ENCODE measurements around the gene SLC25A21. TPM values are rescaled to one million over a fixed set of nuclear protein-coding genes. Genes with fewer than 3 reads are reported as not detected.

Gene SLC25A21
- total and polyA plus RNA-seq, 9 donors: 0.85 to 3.3 (median 1.1) TPM

DNA sequence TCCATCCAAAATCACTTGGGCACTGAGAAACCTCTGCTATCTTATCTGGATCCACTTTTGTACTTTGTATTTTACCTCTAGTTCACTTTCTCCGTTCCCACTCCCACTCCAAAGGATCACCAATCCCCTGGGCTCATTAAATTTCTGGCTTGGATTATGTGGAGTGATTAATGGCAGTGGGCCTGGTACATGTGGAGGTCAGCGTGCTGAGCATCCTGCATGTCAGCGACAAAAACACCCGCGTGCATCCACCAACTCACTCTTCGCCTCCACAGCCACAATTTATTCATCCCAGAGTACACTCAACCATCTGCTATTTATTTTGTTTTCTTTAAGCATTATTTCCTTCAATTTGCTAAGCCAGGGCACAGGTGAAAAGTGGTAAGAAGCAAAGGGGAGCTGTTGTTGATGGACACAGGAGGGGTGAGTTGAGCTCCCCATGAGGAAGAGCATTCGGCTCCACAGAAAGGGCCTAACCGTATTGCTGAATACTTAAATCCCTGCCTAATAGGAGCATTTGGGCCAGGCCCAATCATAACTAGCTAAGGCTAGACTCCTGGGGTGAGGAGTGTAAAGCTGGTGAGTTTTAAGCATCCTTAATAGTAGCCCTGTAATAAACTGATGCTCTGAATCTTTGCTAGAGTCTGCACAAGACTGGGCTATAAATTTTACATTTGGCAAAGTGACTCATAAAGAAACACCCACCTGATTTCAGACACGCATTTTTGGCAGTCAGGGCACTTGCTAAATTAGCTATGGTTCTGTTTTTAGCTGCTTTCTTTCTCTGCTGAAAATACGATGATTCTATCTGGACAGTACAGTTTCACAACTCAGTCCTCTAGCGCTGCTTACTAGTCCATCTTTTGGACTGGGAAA is 137.8 kb downstream of the SLC25A21 start:
- Histone ChIP-seq H3K27me3 (ENCODE audit: control insufficient read depth, insufficient read depth, low read length) (no peaks in the 10 kb centered on the region), H3K4me1 (ENCODE audit: control insufficient read depth, insufficient read depth, low read length) (peaks cover 8% of the 10 kb centered on the region), H3K9me3 (replicated peaks; ENCODE audit: control insufficient read depth, low read depth, low read length) (no peaks in the 10 kb centered on the region), H3K4me3 (ENCODE audit: low read length) (no peak overlapping the region), H3K27ac (ENCODE audit: low read length) (no peak overlapping the region), H3K36me3 (ENCODE audit: control insufficient read depth, insufficient read depth, low read length) (no peaks in the 10 kb centered on the region)
- peak; percentile 64 for DNase-seq
- 19% methylated on average over 4 of the region's 11 CpGs for WGBS (ENCODE audit: insufficient coverage)

DNA sequence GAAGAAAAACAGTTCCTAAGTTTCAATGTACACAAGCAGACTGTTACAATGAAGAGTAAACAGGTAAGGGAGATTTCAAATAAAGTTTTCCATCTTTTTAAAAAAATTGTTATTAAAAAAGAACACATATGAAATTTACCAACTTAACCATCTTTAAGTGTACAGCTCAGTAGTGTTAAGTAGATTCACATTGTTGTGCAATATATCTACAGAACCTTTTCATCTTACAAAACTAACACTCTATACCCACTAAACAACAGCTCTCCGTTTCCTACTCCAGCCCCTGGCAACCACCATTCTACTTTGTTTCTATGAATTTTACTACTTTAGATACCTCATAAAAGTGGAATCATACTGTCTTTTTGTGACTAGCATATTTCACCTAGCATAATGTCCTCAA is 139.5 kb downstream of the SLC25A21 start:
- Histone ChIP-seq H3K36me3 (ENCODE audit: control insufficient read depth, insufficient read depth, low read length) (no peaks in the 10 kb centered on the region), H3K4me1 (ENCODE audit: control insufficient read depth, insufficient read depth, low read length) (peaks cover 8% of the 10 kb centered on the region), H3K27me3 (ENCODE audit: control insufficient read depth, insufficient read depth, low read length) (no peaks in the 10 kb centered on the region), H3K27ac (ENCODE audit: low read length) (no peak overlapping the region), H3K4me3 (ENCODE audit: low read length) (no peak overlapping the region), H3K9me3 (replicated peaks; ENCODE audit: control insufficient read depth, low read depth, low read length) (no peaks in the 10 kb centered on the region)
- no peak for DNase-seq
- WGBS (ENCODE audit: insufficient coverage): no CpG with 5 or more reads among the region's 1 CpG

- no peaks in the 10 kb centered on the region for H3K9me3 ChIP-seq (replicated peaks; ENCODE audit: control insufficient read depth, low read depth, low read length)
- WGBS (ENCODE audit: insufficient coverage): no CpG with 5 or more reads among the region's 4 CpGs
- peaks cover 2% of the 10 kb centered on the region for H3K4me1 ChIP-seq (ENCODE audit: control insufficient read depth, insufficient read depth, low read length)
- no peak overlapping the region for H3K4me3 ChIP-seq (ENCODE audit: low read length)
- no peaks in the 10 kb centered on the region for H3K27me3 ChIP-seq (ENCODE audit: control insufficient read depth, insufficient read depth, low read length)
- peak; percentile 40 for DNase-seq
- no peak overlapping the region for H3K27ac ChIP-seq (ENCODE audit: low read length)
- no peaks in the 10 kb centered on the region for H3K36me3 ChIP-seq (ENCODE audit: control insufficient read depth, insufficient read depth, low read length)
These were observed 145.1 kb downstream of the SLC25A21 start for GRCh38 chr14:37027188-37027824.

- WGBS (ENCODE audit: insufficient coverage): no CpG with 5 or more reads among the region's 5 CpGs
- DNase-seq: no peak
- no peaks in the 10 kb centered on the region for H3K27me3 ChIP-seq (ENCODE audit: control insufficient read depth, insufficient read depth, low read length)
- H3K9me3 ChIP-seq (replicated peaks; ENCODE audit: control insufficient read depth, low read depth, low read length): no peaks in the 10 kb centered on the region
- no peak overlapping the region for H3K4me3 ChIP-seq (ENCODE audit: low read length)
- peaks cover 2% of the 10 kb centered on the region for H3K4me1 ChIP-seq (ENCODE audit: control insufficient read depth, insufficient read depth, low read length)
- no peaks in the 10 kb centered on the region for H3K36me3 ChIP-seq (ENCODE audit: control insufficient read depth, insufficient read depth, low read length)
- H3K27ac ChIP-seq (ENCODE audit: low read length): no peak overlapping the region
These were observed 148.4 kb downstream of the SLC25A21 start for GRCh38 chr14:37023875-37024565.

DNA sequence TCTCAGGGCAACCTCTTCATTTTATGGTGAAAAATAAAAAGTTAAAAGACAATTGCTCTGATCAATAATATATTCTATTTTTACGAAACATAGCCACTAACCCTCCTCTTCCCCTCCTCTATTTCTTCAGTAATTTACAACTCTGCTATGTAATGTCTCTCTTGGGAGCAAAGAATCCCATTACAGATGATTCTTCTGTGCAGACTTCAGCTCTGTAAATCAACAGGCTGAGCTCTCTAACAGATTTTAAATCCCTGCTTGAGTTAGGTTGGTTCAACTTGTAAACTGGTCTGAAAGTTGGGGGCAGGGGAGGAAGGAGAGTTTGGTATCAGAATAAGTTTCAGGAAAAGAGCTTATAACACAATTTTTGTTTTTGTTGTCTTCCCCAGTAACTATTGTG is 151.0 kb downstream of the SLC25A21 start:
- Histone ChIP-seq H3K27me3 (ENCODE audit: control insufficient read depth, insufficient read depth, low read length) (no peaks in the 10 kb centered on the region), H3K4me1 (ENCODE audit: control insufficient read depth, insufficient read depth, low read length) (no peaks in the 10 kb centered on the region), H3K4me3 (ENCODE audit: low read length) (no peak overlapping the region), H3K27ac (ENCODE audit: low read length) (no peak overlapping the region), H3K9me3 (replicated peaks; ENCODE audit: control insufficient read depth, low read depth, low read length) (no peaks in the 10 kb centered on the region), H3K36me3 (ENCODE audit: control insufficient read depth, insufficient read depth, low read length) (no peaks in the 10 kb centered on the region)
- DNase-seq: no peak
- no CpG with 5 or more reads among the region's 1 CpG for WGBS (ENCODE audit: insufficient coverage)

DNA sequence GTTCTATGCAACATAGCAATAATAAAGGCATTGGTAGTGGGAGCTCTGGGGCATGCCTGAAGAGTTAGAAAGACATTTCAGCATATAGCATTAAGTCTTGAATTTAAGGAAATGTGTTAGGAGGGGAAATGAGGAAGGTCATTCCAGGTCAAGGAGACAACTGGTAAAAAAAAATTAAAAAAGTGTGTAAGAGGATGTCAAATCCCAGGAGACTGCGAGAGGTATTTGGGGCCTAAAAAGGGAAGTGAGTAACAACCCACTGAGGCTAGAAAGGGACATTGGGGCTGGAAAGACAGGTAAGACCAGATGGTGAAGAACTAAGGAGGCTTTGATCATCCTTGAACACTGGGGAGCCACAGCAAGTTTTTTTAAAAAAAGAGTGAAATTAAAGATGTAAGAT is 152.9 kb downstream of the SLC25A21 start:
- Histone ChIP-seq H3K36me3 (ENCODE audit: control insufficient read depth, insufficient read depth, low read length) (no peaks in the 10 kb centered on the region), H3K27ac (ENCODE audit: low read length) (no peak overlapping the region), H3K27me3 (ENCODE audit: control insufficient read depth, insufficient read depth, low read length) (no peaks in the 10 kb centered on the region), H3K4me3 (ENCODE audit: low read length) (no peak overlapping the region), H3K4me1 (ENCODE audit: control insufficient read depth, insufficient read depth, low read length) (no peaks in the 10 kb centered on the region), H3K9me3 (replicated peaks; ENCODE audit: control insufficient read depth, low read depth, low read length) (no peaks in the 10 kb centered on the region)
- no peak for DNase-seq
- WGBS (ENCODE audit: insufficient coverage): 57% methylated on average over 1 of the region's 1 CpG

DNA sequence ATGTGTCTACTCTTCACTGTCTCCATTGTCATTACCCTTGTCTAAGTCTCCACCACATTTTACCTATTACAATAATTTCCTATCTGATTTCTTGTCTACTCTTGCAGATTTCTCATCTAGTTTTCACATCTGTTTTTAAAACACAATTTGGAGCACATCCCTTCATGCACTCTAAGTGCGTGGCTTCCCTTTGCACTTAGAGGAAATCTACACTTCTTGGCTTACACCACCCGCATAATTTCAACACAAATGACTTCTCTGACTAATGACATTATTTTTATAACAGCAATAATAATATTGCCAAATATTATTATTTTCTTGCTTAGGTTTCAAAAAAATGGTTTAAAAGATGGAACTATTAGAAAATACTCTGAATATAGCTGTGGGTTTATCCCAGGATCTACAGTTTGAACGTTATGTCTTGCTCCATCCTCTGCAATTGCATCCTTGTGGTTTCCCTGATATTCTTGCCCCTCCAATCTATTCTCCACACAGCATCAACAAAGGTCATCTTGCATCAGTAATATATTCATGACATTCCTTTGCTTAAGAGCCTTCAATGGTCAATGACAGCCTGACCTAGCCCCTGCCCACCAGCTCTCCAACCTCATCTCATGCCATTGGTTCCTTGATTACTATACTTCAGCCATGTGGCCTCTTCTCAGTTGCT is 153.7 kb downstream of the SLC25A21 start:
- WGBS (ENCODE audit: insufficient coverage): 83% methylated on average over 2 of the region's 3 CpGs
- Histone ChIP-seq H3K9me3 (replicated peaks; ENCODE audit: control insufficient read depth, low read depth, low read length) (no peaks in the 10 kb centered on the region), H3K4me1 (ENCODE audit: control insufficient read depth, insufficient read depth, low read length) (no peaks in the 10 kb centered on the region), H3K36me3 (ENCODE audit: control insufficient read depth, insufficient read depth, low read length) (no peaks in the 10 kb centered on the region), H3K27me3 (ENCODE audit: control insufficient read depth, insufficient read depth, low read length) (no peaks in the 10 kb centered on the region), H3K27ac (ENCODE audit: low read length) (no peak overlapping the region), H3K4me3 (ENCODE audit: low read length) (no peak overlapping the region)
- DNase-seq: no peak

GRCh38 chr14:37013078-37013477 is 159.3 kb downstream of the SLC25A21 start:
- no CpG with 5 or more reads among the region's 4 CpGs for WGBS (ENCODE audit: insufficient coverage)
- Histone ChIP-seq H3K27me3 (ENCODE audit: control insufficient read depth, insufficient read depth, low read length) (no peaks in the 10 kb centered on the region), H3K27ac (ENCODE audit: low read length) (no peak overlapping the region)

DNA sequence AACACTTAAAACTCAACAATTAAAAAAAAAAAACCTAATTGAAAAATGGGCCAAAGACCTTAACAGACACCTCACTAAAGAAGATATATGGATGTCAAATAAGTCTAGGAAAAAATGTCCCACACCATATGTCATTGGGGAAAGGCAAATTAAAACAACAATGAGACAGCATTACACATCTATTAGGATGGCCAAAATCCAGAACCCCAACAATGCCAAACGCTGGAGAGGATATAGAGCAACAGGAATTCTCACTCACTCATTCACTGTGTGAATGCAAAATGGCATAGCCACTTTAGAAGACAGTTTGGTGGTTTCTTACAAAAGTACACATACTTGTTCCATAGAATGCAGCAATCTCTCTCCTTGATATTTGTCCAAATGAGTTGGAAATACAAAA is 173.7 kb downstream of the SLC25A21 start:
- no CpG with 5 or more reads among the region's 1 CpG for WGBS (ENCODE audit: insufficient coverage)
- Histone ChIP-seq H3K4me1 (ENCODE audit: control insufficient read depth, insufficient read depth, low read length) (no peaks in the 10 kb centered on the region), H3K27me3 (ENCODE audit: control insufficient read depth, insufficient read depth, low read length) (no peaks in the 10 kb centered on the region), H3K36me3 (ENCODE audit: control insufficient read depth, insufficient read depth, low read length) (no peaks in the 10 kb centered on the region), H3K27ac (ENCODE audit: low read length) (no peak overlapping the region), H3K4me3 (ENCODE audit: low read length) (no peak overlapping the region), H3K9me3 (replicated peaks; ENCODE audit: control insufficient read depth, low read depth, low read length) (no peaks in the 10 kb centered on the region)
- DNase-seq: no peak

More at GRCh38 chr14:37013078-37013477, 159.3 kb downstream of the SLC25A21 start:
- Histone ChIP-seq H3K36me3 (ENCODE audit: control insufficient read depth, insufficient read depth, low read length) (no peaks in the 10 kb centered on the region), H3K4me3 (ENCODE audit: low read length) (no peak overlapping the region), H3K4me1 (ENCODE audit: control insufficient read depth, insufficient read depth, low read length) (no peaks in the 10 kb centered on the region), H3K9me3 (replicated peaks; ENCODE audit: control insufficient read depth, low read depth, low read length) (no peaks in the 10 kb centered on the region)
- DNase-seq: no peak

DNA sequence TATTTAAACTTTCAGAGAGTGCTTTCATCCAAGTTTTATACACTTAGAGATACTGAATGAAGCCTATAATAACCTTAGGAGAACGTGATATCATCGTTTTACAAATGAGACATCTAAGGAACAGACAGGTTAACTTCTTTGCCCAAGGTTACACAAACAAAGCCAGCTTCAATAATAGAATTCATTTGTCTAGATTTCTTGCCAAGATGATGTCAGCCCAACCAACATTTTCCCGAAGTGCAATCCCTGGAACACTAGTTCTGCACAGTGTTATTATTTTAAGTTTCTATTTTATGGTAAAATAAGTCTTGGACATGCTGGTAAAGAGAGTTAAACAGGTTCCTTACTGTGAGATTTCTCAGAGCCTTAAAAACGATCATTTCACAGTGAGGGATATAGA is 174.6 kb downstream of the SLC25A21 start:
- WGBS (ENCODE audit: insufficient coverage): no CpG with 5 or more reads among the region's 4 CpGs
- no peaks in the 10 kb centered on the region for H3K4me1 ChIP-seq (ENCODE audit: control insufficient read depth, insufficient read depth, low read length)
- no peaks in the 10 kb centered on the region for H3K27me3 ChIP-seq (ENCODE audit: control insufficient read depth, insufficient read depth, low read length)
- no peak overlapping the region for H3K27ac ChIP-seq (ENCODE audit: low read length)
- DNase-seq: peak; percentile 41
- H3K9me3 ChIP-seq (replicated peaks; ENCODE audit: control insufficient read depth, low read depth, low read length): no peaks in the 10 kb centered on the region
- no peaks in the 10 kb centered on the region for H3K36me3 ChIP-seq (ENCODE audit: control insufficient read depth, insufficient read depth, low read length)
- no peak overlapping the region for H3K4me3 ChIP-seq (ENCODE audit: low read length)

All from muscle of leg (tissue), 11 donors.